Activated B cell treated with CpG ODN at 0.5 μM for 24 hours (primary cell): Measurements from ENCODE around the gene INO80B. TPM values are rescaled to one million over a fixed set of nuclear protein-coding genes. Genes with fewer than 3 reads are reported as not detected.

ENCODE experiments used
- ATAC-seq: fragments of 200-7000 bp; cut with Tn5 transposase; one replicate; pipeline ENCODE4 v1.10.0; 2021; ENCODE audit warnings: low read depth, mild to moderate bottlenecking, moderate library complexity
- CTCF ChIA-PET: fragments of 350-600 bp; sonication (Branson Sonifier 250); formaldehyde crosslinking; loops from one replicate; lab custom pipeline; 2021; ENCODE audit warnings: antibody characterized with exemption; lab: Charles Lee
- POLR2A ChIA-PET: fragments of 350-600 bp; sonication (Branson Sonifier 250); formaldehyde crosslinking; loops from one replicate; lab custom pipeline; 2021; ENCODE audit warnings: antibody characterized with exemption; lab: Charles Lee
- DNase-seq: peaks from one replicate; pipeline ENCODE4 v3.0.0; 2022
- H3K27ac Mint-ChIP-seq: one replicate; pipeline ENCODE4 v1.8.0; 2020; ENCODE audit warnings: mixed read lengths
- H3K27me3 Mint-ChIP-seq: one replicate; pipeline ENCODE4 v1.8.0; 2021; ENCODE audit warnings: mixed read lengths
- H3K36me3 Mint-ChIP-seq: one replicate; pipeline ENCODE4 v1.8.0; 2021; ENCODE audit warnings: low read depth, mixed read lengths
- H3K4me1 Mint-ChIP-seq: one replicate; pipeline ENCODE4 v1.8.0; 2021; ENCODE audit warnings: mixed read lengths
- H3K4me3 Mint-ChIP-seq: one replicate; pipeline ENCODE4 v1.8.0; 2020; ENCODE audit warnings: mild to moderate bottlenecking, mixed read lengths
- H3K9me3 Mint-ChIP-seq: one replicate; pipeline ENCODE4 v1.8.0; 2020; ENCODE audit warnings: mixed read lengths
- CTCF ChIP-seq: fragments of 200-600 bp; IDR thresholded peaks from one replicate; pipeline ENCODE4 v1.8.0; 2022; ENCODE audit warnings: antibody characterized with exemption, mild to moderate bottlenecking
- intact Hi-C: fragments of 100-400 bp; cut with micrococcal nuclease; formaldehyde crosslinking; loops from one replicate; pipeline ENCODE4 v1.15.1; 2024
- total RNA-seq: library from RNA; stranded (reverse); gene quantifications from 2 replicates; pipeline ENCODE4 v1.2.3, GENCODE V29; 2022

INO80B gene
- total RNA-seq, 1 donor from 2014 or later = 51.3 TPM

DNA sequence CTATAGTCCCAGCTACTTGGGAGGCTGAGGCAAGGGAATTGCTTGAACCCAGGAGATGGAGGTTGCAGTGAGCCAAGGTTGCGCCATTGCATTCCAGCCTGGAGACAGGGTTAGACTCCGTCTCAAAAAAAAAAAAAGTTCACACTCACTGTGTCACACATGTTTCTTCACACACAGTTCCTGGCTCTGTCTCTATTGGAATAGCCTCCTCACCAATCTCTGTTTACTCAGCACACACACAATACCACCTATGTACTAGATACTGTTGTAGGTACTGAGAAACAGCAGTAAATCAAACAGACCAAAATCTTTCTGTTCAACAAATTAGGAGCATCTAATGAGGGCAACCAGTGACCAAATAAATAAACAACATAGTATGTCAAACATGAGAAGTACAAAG lies 31.3 kb downstream of the INO80B start:
- Mint-ChIP-seq H3K27me3 (no peaks in the 10 kb centered on the region), H3K36me3 (peaks cover 49% of the 10 kb centered on the region), H3K27ac (no peak overlapping the region), H3K9me3 (no peaks in the 10 kb centered on the region), H3K4me1 (peaks cover 24% of the 10 kb centered on the region), H3K4me3 (no peak overlapping the region)
- ChIA-PET POLR2A (no interaction called here), CTCF (no interaction called here)
- intact Hi-C loops = no loop called here
- no peak for TF ChIP-seq CTCF
- DNase-seq = no peak
- no peak for ATAC-seq

GRCh38 chr2:74488643-74489481 lies 34.0 kb downstream of the INO80B start:
- TF ChIP-seq CTCF = no peak
- Mint-ChIP-seq H3K4me3 (no peak overlapping the region), H3K36me3 (peaks cover 65% of the 10 kb centered on the region), H3K27me3 (no peaks in the 10 kb centered on the region), H3K4me1 (peaks cover 4% of the 10 kb centered on the region), H3K9me3 (no peaks in the 10 kb centered on the region), H3K27ac (no peak overlapping the region)
- DNase-seq (no peak), ATAC-seq (no peak)
- intact Hi-C loops = no loop called here
- ChIA-PET CTCF (no interaction called here), POLR2A (no interaction called here)

DNA sequence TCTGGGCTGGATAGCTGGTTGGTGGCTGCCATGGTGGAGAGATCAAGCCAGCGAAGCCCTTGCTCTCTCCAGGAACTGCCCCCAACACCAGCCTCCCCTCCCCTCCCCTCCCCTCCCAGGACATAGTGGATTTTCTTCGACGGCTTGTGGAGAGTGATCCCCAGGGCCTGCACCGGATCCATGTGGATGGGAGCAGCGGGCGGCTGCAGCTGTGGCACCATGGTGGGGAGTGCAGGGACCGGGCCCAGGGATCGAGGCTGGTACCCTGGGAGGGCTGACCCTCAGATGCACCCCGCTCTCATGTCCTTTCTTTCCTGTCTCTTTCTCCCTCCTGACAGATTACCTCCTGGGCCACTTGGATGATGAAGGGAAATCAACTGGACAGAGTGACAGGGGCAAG lies 35.0 kb downstream of the INO80B start:
- ChIA-PET POLR2A (interaction anchor here (0.6 kb wide), 1 partner anchor 23 kb away, joined by 4 read pairs; no protein-coding TSS in a partner anchor), CTCF (no interaction called here)
- H3K27me3 Mint-ChIP-seq = no peaks in the 10 kb centered on the region
- no peaks in the 10 kb centered on the region for H3K9me3 Mint-ChIP-seq
- H3K36me3 Mint-ChIP-seq = peaks cover 71% of the 10 kb centered on the region
- no peak for TF ChIP-seq CTCF
- no peak for DNase-seq
- no peak overlapping the region for H3K27ac Mint-ChIP-seq
- H3K4me3 Mint-ChIP-seq = no peak overlapping the region
- no peak for ATAC-seq
- H3K4me1 Mint-ChIP-seq = no peaks in the 10 kb centered on the region
- intact Hi-C loops = no loop called here

DNA sequence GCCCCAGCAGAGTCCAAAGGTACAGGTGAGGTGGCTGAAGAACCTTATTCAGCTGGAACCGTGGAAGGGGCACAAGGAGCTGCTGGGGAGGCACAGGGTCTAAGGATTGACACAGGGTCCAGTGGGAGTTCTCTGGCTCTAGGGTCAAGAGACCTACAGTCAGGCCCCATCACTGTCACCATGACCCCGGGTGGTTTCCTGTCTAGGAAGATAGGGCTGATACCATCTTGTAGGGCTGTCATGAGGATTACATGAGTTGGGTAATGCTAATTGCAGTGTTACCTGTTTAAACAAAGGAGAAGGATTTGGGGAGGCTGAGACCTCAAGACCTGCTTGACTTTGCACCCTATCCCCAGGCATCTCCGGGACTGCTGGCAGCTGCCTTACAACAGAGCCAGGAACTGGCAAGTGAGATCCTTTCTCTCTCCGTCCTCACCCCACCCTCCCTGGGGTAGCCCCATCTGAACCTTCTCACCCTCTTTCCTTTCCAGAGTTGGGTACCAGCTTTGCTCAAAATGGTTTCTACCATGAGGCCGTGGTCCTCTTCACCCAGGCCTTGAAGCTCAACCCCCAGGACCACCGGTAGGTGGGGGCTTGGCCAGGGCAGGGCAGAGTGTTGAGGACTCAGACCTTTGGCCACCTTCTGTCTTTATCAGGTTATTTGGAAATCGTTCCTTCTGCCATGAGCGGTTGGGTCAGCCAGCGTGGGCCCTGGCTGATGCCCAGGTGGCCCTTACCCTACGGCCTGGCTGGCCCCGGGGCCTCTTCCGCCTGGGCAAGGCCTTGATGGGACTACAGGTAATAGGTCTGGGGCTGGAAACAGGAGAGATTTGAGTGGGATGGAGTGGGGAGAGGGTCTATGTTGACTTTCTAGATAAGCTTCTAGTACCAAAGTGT lies 37.0 kb downstream of the INO80B start:
- POLR2A ChIA-PET = interaction anchor here (0.5 to 1.3 kb wide), 2 partner anchors 26 to 67 kb away, joined by 3 to 4 read pairs; no protein-coding TSS in a partner anchor
- H3K27ac Mint-ChIP-seq = no peak overlapping the region
- H3K27me3 Mint-ChIP-seq = no peaks in the 10 kb centered on the region
- intact Hi-C loops = no loop called here
- H3K4me1 Mint-ChIP-seq = no peaks in the 10 kb centered on the region
- H3K36me3 Mint-ChIP-seq = peaks cover 60% of the 10 kb centered on the region
- CTCF ChIA-PET = no interaction called here
- ATAC-seq (no peak), DNase-seq (no peak)
- no peak for TF ChIP-seq CTCF
- H3K4me3 Mint-ChIP-seq = no peak overlapping the region
- no peaks in the 10 kb centered on the region for H3K9me3 Mint-ChIP-seq

DNA sequence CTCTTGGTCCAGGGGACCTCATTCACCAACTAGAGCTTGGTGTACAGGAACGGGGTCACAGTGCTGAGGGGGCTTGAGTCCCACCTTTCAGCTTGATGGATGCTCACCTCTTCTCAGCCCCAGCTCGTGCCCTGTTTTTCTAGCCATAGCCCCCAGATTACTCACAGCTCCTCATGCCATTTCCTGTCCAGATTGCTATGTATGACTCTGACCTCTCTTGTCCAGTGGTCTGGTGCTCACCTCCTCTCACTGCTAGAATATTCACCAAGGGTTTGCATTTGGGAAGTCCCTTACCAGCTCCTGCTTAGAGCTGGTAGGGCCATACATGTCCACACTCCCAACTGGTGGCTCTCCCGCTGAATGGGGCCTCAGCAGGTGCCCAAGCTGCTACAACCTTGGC lies 38.7 kb downstream of the INO80B start:
- H3K27ac Mint-ChIP-seq = no peak overlapping the region
- ChIA-PET POLR2A (no interaction called here), CTCF (interaction anchor here (1.4 kb wide), 1 partner anchor 158 kb away, joined by 3 read pairs; no protein-coding TSS in a partner anchor)
- peaks cover 8% of the 10 kb centered on the region for H3K4me1 Mint-ChIP-seq
- no peak for TF ChIP-seq CTCF
- H3K4me3 Mint-ChIP-seq = no peak overlapping the region
- intact Hi-C loops = no loop called here
- DNase-seq (no peak), ATAC-seq (no peak)
- no peaks in the 10 kb centered on the region for H3K9me3 Mint-ChIP-seq
- H3K36me3 Mint-ChIP-seq = peaks cover 56% of the 10 kb centered on the region
- peaks cover 6% of the 10 kb centered on the region for H3K27me3 Mint-ChIP-seq
